A549 (cell line): ENCODE results near the gene ARHGEF28. TPM values are rescaled to one million over a fixed set of nuclear protein-coding genes. Genes with fewer than 3 reads are reported as not detected.
A peak's percentile ranks its signal among the peaks of the same experiment; 100 is the strongest.

Experiments
- ATAC-seq, 2 experiments: fragments of 200-7000 bp in 1 of 2; fragments of >200 bp in 1 of 2; cut with Nextera tagmentation in 1 of 2; cut with Tn5 transposase in 1 of 2; 3 replicates each; pipeline versions ENCODE4 v1.8.0 to v1.9.1; 2018 to 2020; ENCODE audit warnings: mild to moderate bottlenecking in 1 of 2, moderate library complexity in 1 of 2
- CTCF ChIA-PET: fragments of 300-600 bp; sonication (Branson Sonifier 250); formaldehyde crosslinking; extraction: SDS; loops from one replicate; lab custom pipeline; 2021; ENCODE audit warnings: antibody characterized with exemption, inconsistent platforms; lab: Yijun Ruan, JAX
- POLR2A ChIA-PET: fragments of 350-600 bp; formaldehyde crosslinking; extraction: SDS; loops from one replicate; lab custom pipeline; 2021; ENCODE audit warnings: antibody characterized with exemption, inconsistent platforms; lab: Yijun Ruan, JAX
- DNase-seq, 2 experiments: peaks; one replicate each; pipeline versions ENCODE4 v3.0.0 to v3.0.0-alpha.2; 2011 to 2016; ENCODE audit warnings: low read depth in 1 of 2, low spot score in 1 of 2
- FAIRE-seq: peaks from 2 replicates; lab custom pipeline; 2011; peaks lifted over from hg19 to GRCh38; lab: Jason Lieb, UNC
- H3K27ac ChIP-seq, 2 experiments: fragments of >200 bp; sonication (Bioruptor Twin); formaldehyde crosslinking; 3 replicates each; pipeline ENCODE4 v1.5.1; 2016 to 2017
- H3K4me1 ChIP-seq: fragments of >200 bp; sonication (Bioruptor Twin); formaldehyde crosslinking; 3 replicates; pipeline ENCODE4 v1.6.1; 2016
- H3K4me2 ChIP-seq: fragments of >200 bp; sonication (Bioruptor Twin); formaldehyde crosslinking; 3 replicates; pipeline ENCODE4 v1.6.1; 2016
- H3K4me3 ChIP-seq: fragments of >200 bp; sonication (Bioruptor Twin); formaldehyde crosslinking; 3 replicates; pipeline ENCODE4 v1.5.1; 2016
- H3K9me3 ChIP-seq: fragments of >200 bp; sonication (Bioruptor Twin); formaldehyde crosslinking; 3 replicates; pipeline ENCODE4 v1.6.1; 2016
- BHLHE40 ChIP-seq: IDR thresholded peaks from 2 replicates; pipeline ENCODE4 v1.6.1; 2012; ENCODE audit warnings: low read depth, low read length, inconsistent platforms
- CBX8 ChIP-seq: fragments of 200-600 bp; sonication (generic); IDR thresholded peaks from 2 replicates; pipeline ENCODE4 v1.6.1; 2016
- FOSL2 ChIP-seq, 2 experiments: fragments of 450-650 bp in 1 of 2; fragments of >200 bp in 1 of 2; sonication (Bioruptor Twin) in 1 of 2; formaldehyde crosslinking; IDR thresholded peaks; 2 replicates each; pipeline versions ENCODE4 v1.5.0 to v1.6.1; 2016 to 2020; ENCODE audit warnings: mild to moderate bottlenecking in 1 of 2, moderate library complexity in 1 of 2
- GATA3 ChIP-seq: IDR thresholded peaks from 2 replicates; pipeline ENCODE4 v1.6.1; 2012; ENCODE audit warnings: borderline replicate concordance
- HOXB13 ChIP-seq: fragments of 250-450 bp; sonication (Bioruptor Pico); IDR thresholded peaks from 2 replicates; pipeline ENCODE4 v1.5.0; 2020; ENCODE audit warnings: low read depth, mild to moderate bottlenecking, moderate library complexity
- JUN ChIP-seq, 2 experiments: fragments of >200 bp; sonication (Bioruptor Twin); formaldehyde crosslinking; IDR thresholded peaks; 2 replicates in 1 of 2; 3 replicates in 1 of 2; pipeline ENCODE4 v1.6.1; 2016 to 2017
- JUNB ChIP-seq: fragments of >200 bp; sonication (Bioruptor Twin); formaldehyde crosslinking; IDR thresholded peaks from 2 replicates; pipeline ENCODE4 v1.6.1; 2016
- KDM1A ChIP-seq: fragments of 200-600 bp; sonication (generic); IDR thresholded peaks from 2 replicates; pipeline ENCODE4 v1.6.1; 2016; ENCODE audit warnings: low read depth, mild to moderate bottlenecking
- KDM5A ChIP-seq: fragments of 200-600 bp; sonication (generic); IDR thresholded peaks from 2 replicates; pipeline ENCODE4 v1.6.1; 2016; ENCODE audit warnings: antibody characterized with exemption, mild to moderate bottlenecking
- MYC ChIP-seq: IDR thresholded peaks from 2 replicates; pipeline ENCODE4 v1.6.1; 2012; ENCODE audit warnings: mild to moderate bottlenecking, inconsistent platforms, low read length, improper control_type of control experiment, borderline replicate concordance
- POLR2AphosphoS2 ChIP-seq: conservative IDR thresholded peaks from 2 replicates; pipeline ENCODE4 v1.6.1; 2012; ENCODE audit warnings: low read length, improper control_type of control experiment, inconsistent platforms
- RAD21 ChIP-seq, 2 experiments: fragments of >200 bp in 1 of 2; sonication (Bioruptor Twin) in 1 of 2; formaldehyde crosslinking in 1 of 2; IDR thresholded peaks in 1 of 2; conservative IDR thresholded peaks in 1 of 2; 2 replicates in 1 of 2; 3 replicates in 1 of 2; pipeline ENCODE4 v1.6.1; 2012 to 2018; ENCODE audit warnings: inconsistent platforms in 1 of 2
- RARB ChIP-seq: fragments of 250-450 bp; sonication (Bioruptor Pico); IDR thresholded peaks from 2 replicates; pipeline ENCODE4 v1.8.0; 2021; ENCODE audit warnings: mild to moderate bottlenecking, moderate library complexity
- SMC3 ChIP-seq: fragments of >200 bp; sonication (Bioruptor Twin); formaldehyde crosslinking; IDR thresholded peaks from 3 replicates; pipeline ENCODE4 v1.6.1; 2018; ENCODE audit warnings: inconsistent platforms
- ZSCAN20 ChIP-seq: fragments of 250-450 bp; sonication (Bioruptor Pico); IDR thresholded peaks from 2 replicates; pipeline ENCODE4 v1.8.0; 2022; ENCODE audit warnings: mild to moderate bottlenecking, moderate library complexity
- WGBS: methylation state at CpG from one replicate; pipeline ENCODE4 v1.1.6; 2017; ENCODE audit errors: missing lambda C conversion rate; 5-methylcytosine and 5-hydroxymethylcytosine counted together
- polyA plus RNA-seq, 4 experiments: library from polyadenylated mRNA; depleted of rRNA in 3 of 4; stranded (reverse); fragments of >200 nt; fragmentation: RNase III in 1 of 4; extraction: RNeasy Plus Mini Kit Qiagen cat#74134 plus additional on column Dnase treatment in 1 of 4; gene quantifications; 2 replicates in 3 of 4; 3 replicates in 1 of 4; pipeline ENCODE4 v1.2.3, GENCODE V29; 2011 to 2017
- TF ChIP-seq, protein P1 (sequence below): fragments of >200 bp; sonication (Bioruptor Twin); formaldehyde crosslinking; IDR thresholded peaks from 3 replicates; pipeline ENCODE4 v1.5.1; 2016
- TF ChIP-seq, protein P2 (sequence below): fragments of 250-450 bp; sonication (Bioruptor Pico); IDR thresholded peaks from 2 replicates; pipeline ENCODE4 v1.5.0; 2021; ENCODE audit warnings: mild to moderate bottlenecking, moderate library complexity, borderline replicate concordance
- TF ChIP-seq, protein P3 (sequence below): fragments of 450-650 bp; IDR thresholded peaks from 2 replicates; pipeline ENCODE4 v1.6.1; 2014; ENCODE audit warnings: antibody characterized with exemption
- TF ChIP-seq, protein P4 (sequence below): fragments of 200-600 bp; sonication (generic); IDR thresholded peaks from 2 replicates; pipeline ENCODE4 v1.6.1; 2016; ENCODE audit warnings: antibody characterized with exemption, mild to moderate bottlenecking, moderate library complexity
- TF ChIP-seq, protein P5 (sequence below): IDR thresholded peaks from 2 replicates; pipeline ENCODE4 v1.6.1; 2012

The ARHGEF28 gene
- polyA plus RNA-seq, 2 of the 4 experiments (the other 2 are of a cell fraction), result 17.0 to 22.3 TPM

DNA sequence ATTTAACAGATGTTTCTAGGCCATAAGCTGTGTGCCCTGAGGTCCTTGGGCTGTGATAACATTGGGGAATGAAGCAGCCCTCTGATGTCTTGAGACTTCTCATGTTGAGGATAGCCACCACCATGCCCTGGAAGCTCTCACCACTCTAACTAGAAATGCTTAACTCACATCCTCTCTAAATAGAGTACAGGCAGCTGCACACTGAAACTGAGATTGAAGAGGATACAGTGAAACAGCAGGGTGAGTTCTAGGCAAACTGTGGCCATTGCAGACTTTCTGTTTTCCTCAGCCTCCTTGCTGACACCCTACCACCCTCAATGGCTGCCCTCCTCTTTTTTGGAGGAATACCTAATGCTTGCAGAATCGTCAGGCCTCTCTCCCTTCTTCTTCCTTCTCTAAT, 38.1 kb upstream of the ARHGEF28 start:
- CTCF ChIA-PET, result interaction anchor here (1.8 to 10.3 kb wide), 4 partner anchors 68 to 204 kb away, joined by 8 to 315 read pairs (median 61); no protein-coding TSS in a partner anchor

DNA sequence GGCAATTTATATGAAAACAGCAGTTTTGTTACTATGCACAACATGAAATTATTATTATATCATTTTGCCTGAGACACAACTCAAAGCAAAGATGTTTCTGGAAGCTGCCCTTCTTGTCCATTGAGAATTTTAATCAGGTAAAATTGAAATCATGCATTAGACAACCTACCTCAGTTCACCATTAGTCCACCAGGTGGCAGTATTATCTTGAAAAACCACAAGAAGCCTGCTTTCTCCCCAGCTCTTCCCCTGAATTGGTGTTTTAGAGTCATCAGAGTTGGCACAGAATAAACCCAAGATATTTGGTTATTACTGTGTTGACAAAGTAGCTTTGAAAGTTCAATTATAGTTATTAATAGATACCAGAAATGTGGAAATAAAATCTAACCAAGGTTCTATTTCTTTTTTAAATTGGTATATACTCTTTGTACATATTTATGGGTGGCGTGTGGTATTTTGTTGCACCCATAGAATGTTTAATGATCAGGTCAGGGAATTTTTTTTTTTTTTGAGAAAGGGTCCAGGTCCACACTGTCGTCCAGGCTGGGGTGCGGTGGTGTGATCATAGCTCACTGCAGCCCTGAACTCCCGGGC, 34.8 kb upstream of the ARHGEF28 start:
- ChIA-PET POLR2A (interaction anchor here (0.7 to 1.6 kb wide), 3 partner anchors 34 to 206 kb away, joined by 3 to 5 read pairs (median 3); partner anchors contain the start of gene ARHGEF28), CTCF (interaction anchor here (0.6 to 10.3 kb wide), 78 partner anchors 8 to 1090 kb away, joined by 3 to 315 read pairs (median 5); partner anchors contain the start of genes ANKRA2, ARHGEF28 and UTP15)
- Histone ChIP-seq H3K27ac (peak overlapping the region; percentile 58 to 70), H3K9me3 (no peaks in the 10 kb centered on the region), H3K4me2 (peak overlapping the region; percentile 50), H3K4me1 (peaks cover 27% of the 10 kb centered on the region), H3K4me3 (no peak overlapping the region)
- peak; percentile 96 for FAIRE-seq
- DNase-seq, result peak; percentile 64 to 88
- TF ChIP-seq, protein P1, sequence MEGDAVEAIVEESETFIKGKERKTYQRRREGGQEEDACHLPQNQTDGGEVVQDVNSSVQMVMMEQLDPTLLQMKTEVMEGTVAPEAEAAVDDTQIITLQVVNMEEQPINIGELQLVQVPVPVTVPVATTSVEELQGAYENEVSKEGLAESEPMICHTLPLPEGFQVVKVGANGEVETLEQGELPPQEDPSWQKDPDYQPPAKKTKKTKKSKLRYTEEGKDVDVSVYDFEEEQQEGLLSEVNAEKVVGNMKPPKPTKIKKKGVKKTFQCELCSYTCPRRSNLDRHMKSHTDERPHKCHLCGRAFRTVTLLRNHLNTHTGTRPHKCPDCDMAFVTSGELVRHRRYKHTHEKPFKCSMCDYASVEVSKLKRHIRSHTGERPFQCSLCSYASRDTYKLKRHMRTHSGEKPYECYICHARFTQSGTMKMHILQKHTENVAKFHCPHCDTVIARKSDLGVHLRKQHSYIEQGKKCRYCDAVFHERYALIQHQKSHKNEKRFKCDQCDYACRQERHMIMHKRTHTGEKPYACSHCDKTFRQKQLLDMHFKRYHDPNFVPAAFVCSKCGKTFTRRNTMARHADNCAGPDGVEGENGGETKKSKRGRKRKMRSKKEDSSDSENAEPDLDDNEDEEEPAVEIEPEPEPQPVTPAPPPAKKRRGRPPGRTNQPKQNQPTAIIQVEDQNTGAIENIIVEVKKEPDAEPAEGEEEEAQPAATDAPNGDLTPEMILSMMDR, result peak; percentile 97
- TF ChIP-seq RAD21 (conservative IDR thresholded peaks at IDR 0.05 in 1 of 2, IDR thresholded peaks at IDR 0.05 in 1 of 2) (peak; percentile 97 to 98), SMC3 (peak; percentile 98), POLR2AphosphoS2 (no peak)
- ATAC-seq, result peak; percentile 83 to 90
- 30% methylated on average over 4 of the region's 4 CpGs for WGBS

More for the DNA sequence above, 38.1 kb upstream of the ARHGEF28 start:
- Histone ChIP-seq H3K27ac (no peak overlapping the region), H3K9me3 (no peaks in the 10 kb centered on the region), H3K4me2 (no peak overlapping the region), H3K4me1 (peaks cover 18% of the 10 kb centered on the region), H3K4me3 (no peak overlapping the region)
- DNase-seq (no peak), FAIRE-seq (no peak), ATAC-seq (no peak)
- POLR2A ChIA-PET, result no interaction called here
- TF ChIP-seq BHLHE40 (no peak), CBX8 (no peak), KDM5A (no peak), HOXB13 (CRISPR knock-in tag) (no peak), MYC (no peak), RAD21 (conservative IDR thresholded peaks at IDR 0.05 in 1 of 2, IDR thresholded peaks at IDR 0.05 in 1 of 2) (no peak), ZSCAN20 (CRISPR knock-in tag) (no peak)
- TF ChIP-seq, protein P2, sequence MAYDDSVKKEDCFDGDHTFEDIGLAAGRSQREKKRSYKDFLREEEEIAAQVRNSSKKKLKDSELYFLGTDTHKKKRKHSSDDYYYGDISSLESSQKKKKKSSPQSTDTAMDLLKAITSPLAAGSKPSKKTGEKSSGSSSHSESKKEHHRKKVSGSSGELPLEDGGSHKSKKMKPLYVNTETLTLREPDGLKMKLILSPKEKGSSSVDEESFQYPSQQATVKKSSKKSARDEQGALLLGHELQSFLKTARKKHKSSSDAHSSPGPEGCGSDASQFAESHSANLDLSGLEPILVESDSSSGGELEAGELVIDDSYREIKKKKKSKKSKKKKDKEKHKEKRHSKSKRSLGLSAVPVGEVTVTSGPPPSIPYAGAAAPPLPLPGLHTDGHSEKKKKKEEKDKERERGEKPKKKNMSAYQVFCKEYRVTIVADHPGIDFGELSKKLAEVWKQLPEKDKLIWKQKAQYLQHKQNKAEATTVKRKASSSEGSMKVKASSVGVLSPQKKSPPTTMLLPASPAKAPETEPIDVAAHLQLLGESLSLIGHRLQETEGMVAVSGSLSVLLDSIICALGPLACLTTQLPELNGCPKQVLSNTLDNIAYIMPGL, result no peak
- TF ChIP-seq, protein P3, sequence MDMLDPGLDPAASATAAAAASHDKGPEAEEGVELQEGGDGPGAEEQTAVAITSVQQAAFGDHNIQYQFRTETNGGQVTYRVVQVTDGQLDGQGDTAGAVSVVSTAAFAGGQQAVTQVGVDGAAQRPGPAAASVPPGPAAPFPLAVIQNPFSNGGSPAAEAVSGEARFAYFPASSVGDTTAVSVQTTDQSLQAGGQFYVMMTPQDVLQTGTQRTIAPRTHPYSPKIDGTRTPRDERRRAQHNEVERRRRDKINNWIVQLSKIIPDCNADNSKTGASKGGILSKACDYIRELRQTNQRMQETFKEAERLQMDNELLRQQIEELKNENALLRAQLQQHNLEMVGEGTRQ, result no peak
- WGBS, result 67% methylated on average over 1 of the region's 1 CpG

DNA sequence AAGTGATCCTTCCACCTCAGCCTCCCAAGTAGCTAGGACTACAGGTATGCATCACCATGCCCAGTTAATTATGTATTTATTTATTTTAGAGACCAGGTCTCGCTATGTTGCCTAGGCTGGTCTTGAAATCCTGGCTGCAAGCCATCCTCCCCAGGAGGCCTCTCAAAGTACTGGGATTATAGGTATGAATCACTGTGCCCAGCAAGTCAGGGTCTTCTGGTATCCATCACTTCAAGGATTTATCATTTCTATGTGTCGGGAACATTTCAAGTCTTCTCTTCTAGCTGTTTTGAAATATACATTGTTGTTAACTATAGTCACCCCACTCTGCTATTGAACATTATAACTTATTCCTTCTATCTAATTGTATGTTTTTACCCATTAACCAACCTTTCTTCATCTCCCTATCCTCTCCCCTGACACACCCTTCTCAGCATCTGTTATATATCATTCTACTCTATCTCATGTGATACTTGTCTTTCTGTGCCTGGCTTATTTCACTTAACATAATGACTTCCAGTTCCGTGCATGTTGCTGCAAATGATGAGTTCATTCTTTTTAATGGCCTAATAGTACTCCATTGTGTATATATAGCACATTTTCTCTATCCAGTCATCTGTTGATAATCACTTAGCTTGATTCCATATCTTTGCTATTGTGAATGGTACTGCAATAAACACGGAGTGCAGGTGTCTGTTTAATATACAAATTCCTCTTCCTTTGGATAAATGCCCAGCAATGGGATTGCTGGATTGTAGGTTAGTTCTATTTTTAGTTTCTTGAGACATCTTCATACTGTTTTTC, 34.1 kb upstream of the ARHGEF28 start:
- H3K4me1 ChIP-seq, result peaks cover 30% of the 10 kb centered on the region
- no peaks in the 10 kb centered on the region for H3K9me3 ChIP-seq
- H3K27ac ChIP-seq, result peak overlapping the region; percentile 58 to 70
- POLR2A ChIA-PET, result interaction anchor here (1.1 to 1.6 kb wide), 2 partner anchors 34 to 205 kb away, joined by 3 to 5 read pairs; partner anchors contain the start of gene ARHGEF28
- CTCF ChIA-PET, result interaction anchor here (0.6 to 10.3 kb wide), 65 partner anchors 8 to 1089 kb away, joined by 3 to 315 read pairs (median 5); partner anchors contain the start of gene ARHGEF28
- peak overlapping the region; percentile 50 for H3K4me2 ChIP-seq
- WGBS, result 20% methylated on average over 4 of the region's 4 CpGs
- peak in 1 of 2 experiments; percentile 62 for DNase-seq
- FAIRE-seq, result peak; percentile 77
- TF ChIP-seq, protein P4, sequence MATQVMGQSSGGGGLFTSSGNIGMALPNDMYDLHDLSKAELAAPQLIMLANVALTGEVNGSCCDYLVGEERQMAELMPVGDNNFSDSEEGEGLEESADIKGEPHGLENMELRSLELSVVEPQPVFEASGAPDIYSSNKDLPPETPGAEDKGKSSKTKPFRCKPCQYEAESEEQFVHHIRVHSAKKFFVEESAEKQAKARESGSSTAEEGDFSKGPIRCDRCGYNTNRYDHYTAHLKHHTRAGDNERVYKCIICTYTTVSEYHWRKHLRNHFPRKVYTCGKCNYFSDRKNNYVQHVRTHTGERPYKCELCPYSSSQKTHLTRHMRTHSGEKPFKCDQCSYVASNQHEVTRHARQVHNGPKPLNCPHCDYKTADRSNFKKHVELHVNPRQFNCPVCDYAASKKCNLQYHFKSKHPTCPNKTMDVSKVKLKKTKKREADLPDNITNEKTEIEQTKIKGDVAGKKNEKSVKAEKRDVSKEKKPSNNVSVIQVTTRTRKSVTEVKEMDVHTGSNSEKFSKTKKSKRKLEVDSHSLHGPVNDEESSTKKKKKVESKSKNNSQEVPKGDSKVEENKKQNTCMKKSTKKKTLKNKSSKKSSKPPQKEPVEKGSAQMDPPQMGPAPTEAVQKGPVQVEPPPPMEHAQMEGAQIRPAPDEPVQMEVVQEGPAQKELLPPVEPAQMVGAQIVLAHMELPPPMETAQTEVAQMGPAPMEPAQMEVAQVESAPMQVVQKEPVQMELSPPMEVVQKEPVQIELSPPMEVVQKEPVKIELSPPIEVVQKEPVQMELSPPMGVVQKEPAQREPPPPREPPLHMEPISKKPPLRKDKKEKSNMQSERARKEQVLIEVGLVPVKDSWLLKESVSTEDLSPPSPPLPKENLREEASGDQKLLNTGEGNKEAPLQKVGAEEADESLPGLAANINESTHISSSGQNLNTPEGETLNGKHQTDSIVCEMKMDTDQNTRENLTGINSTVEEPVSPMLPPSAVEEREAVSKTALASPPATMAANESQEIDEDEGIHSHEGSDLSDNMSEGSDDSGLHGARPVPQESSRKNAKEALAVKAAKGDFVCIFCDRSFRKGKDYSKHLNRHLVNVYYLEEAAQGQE, result no peak
- no peak for TF ChIP-seq KDM1A
- TF ChIP-seq GATA3, result peak; percentile 35; the same call in 1 of the 2 replicates
- TF ChIP-seq JUNB, result 0 out of 2 replicates have a peak, but pooled peaks have one; percentile 38
- peak in 1 of 2 experiments; percentile 27; a peak in 1 of 5 replicates for TF ChIP-seq JUN (IDR thresholded peaks at IDR 0.05)
- TF ChIP-seq, protein P5, sequence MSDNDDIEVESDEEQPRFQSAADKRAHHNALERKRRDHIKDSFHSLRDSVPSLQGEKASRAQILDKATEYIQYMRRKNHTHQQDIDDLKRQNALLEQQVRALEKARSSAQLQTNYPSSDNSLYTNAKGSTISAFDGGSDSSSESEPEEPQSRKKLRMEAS, result no peak
- TF ChIP-seq RARB (CRISPR knock-in tag), result no peak
- no peak; the same call in 1 of the 2 replicates for TF ChIP-seq FOSL2 (IDR thresholded peaks at IDR 0.05)
- peak; percentile 34; the same call in 1 of the 2 replicates for TF ChIP-seq FOSL2 (CRISPR knock-in tag; IDR thresholded peaks at IDR 0.05)
- peak; percentile 66 to 74; a peak in 4 of 6 replicates for ATAC-seq
- no peak overlapping the region for H3K4me3 ChIP-seq
